Heart right ventricle (tissue), 16 donors: ENCODE data around the gene IFI44. TPM values are rescaled to one million over a fixed set of nuclear protein-coding genes. Genes with fewer than 3 reads are reported as not detected.

ENCODE experiments used
- ATAC-seq, 8 donors: fragments of 200-7000 bp; cut with Tn5 transposase; one replicate each; pipeline ENCODE4 v1.9.1; 2020; ENCODE audit warnings: mild to moderate bottlenecking in 8 of 8, moderate library complexity in 8 of 8, moderate number of reproducible peaks in 1 of 8
- DNase-seq, 2 donors: peaks; one replicate each; pipeline ENCODE4 v3.0.0-alpha.2; 2020
- H3K27ac ChIP-seq, 10 donors: fragments of 200-600 bp; sonication (generic) in 2 of 10; one replicate each; pipeline versions ENCODE4 v1.5.0 to v1.8.0; 2020 to 2022; ENCODE audit warnings: mild to moderate bottlenecking in 3 of 10
- H3K27me3 ChIP-seq, 7 donors: fragments of 200-600 bp; one replicate each; pipeline ENCODE4 v1.8.0; 2021 to 2022; ENCODE audit warnings: mild to moderate bottlenecking in 2 of 7
- H3K36me3 ChIP-seq, 9 donors: fragments of 200-600 bp; sonication (generic) in 1 of 9; one replicate each; pipeline versions ENCODE4 v1.5.0 to v1.8.0; 2020 to 2022; ENCODE audit warnings: mild to moderate bottlenecking in 2 of 9
- H3K4me1 ChIP-seq, 9 donors: fragments of 200-600 bp; sonication (generic) in 1 of 9; one replicate each; pipeline versions ENCODE4 v1.5.0 to v1.8.0; 2020 to 2022; ENCODE audit warnings: mild to moderate bottlenecking in 4 of 9
- H3K4me3 ChIP-seq, 10 donors: fragments of 200-600 bp; sonication (generic) in 2 of 10; one replicate each; pipeline versions ENCODE4 v1.5.0 to v1.8.0; 2020 to 2022; ENCODE audit warnings: mild to moderate bottlenecking in 7 of 10, moderate library complexity in 2 of 10
- H3K9me3 ChIP-seq, 11 donors: fragments of 200-600 bp in 10 of 11; sonication (generic) in 2 of 11; one replicate each; pipeline versions ENCODE4 v1.5.0 to v1.8.0; 2013 to 2022; ENCODE audit warnings: mild to moderate bottlenecking in 2 of 11, control low read depth in 1 of 11, moderate library complexity in 1 of 11
- CTCF ChIP-seq, 9 donors: fragments of 200-600 bp; sonication (generic) in 2 of 9; IDR thresholded peaks; one replicate each; pipeline versions ENCODE4 v1.5.0 to v1.8.0; 2021 to 2022; ENCODE audit warnings: antibody characterized with exemption in 9 of 9, mild to moderate bottlenecking in 5 of 9, moderate library complexity in 1 of 9
- WGBS, 2 donors: extraction: QIAGEN DNeasy Blood & Tissue Kit; methylation state at CpG; one replicate each; pipeline ENCODE4 v1.1.7; 2013; ENCODE audit warnings: inconsistent platforms in 1 of 2; 5-methylcytosine and 5-hydroxymethylcytosine counted together
- intact Hi-C, 10 donors: fragments of 100-400 bp; cut with DNase I; formaldehyde crosslinking; loops; one replicate each; pipeline versions ENCODE4 v1.11.1 to v1.14.2; 2022
- polyA plus RNA-seq, 2 donors: library from polyadenylated mRNA; stranded (reverse); fragments of 200-250 nt; gene quantifications; one replicate each; pipeline ENCODE4 v1.2.3, GENCODE V29; 2013
- total RNA-seq, 10 donors: library from RNA; stranded (reverse); fragmentation: NEBNext Ultra II Directional in 3 of 10; extraction: Animal tissue kit (Norgen Biotek cat#: 25700) in 3 of 10; gene quantifications; one replicate each; pipeline versions ENCODE4 v1.2.1 to v1.2.4, GENCODE V29; 2021 to 2023
- donor health status: Arrhythmogenic right ventricular cardiomyopathy.
- donor health status: ischemic (EF 13 %, LVEDD 7.1; RV severe dilation, severe dysfunction).
- donor health status: healthy with polysubstance abuse.
- donor health status: DM: no; HTN: yes; CAD: no.
- donor health status: DM: no; HTN: no; CAD: no.
- donor health status: ischemic (EF 25% LVEDD 6.9; RV normal size, moderate dysfunction).
- donor health status: ischemic (EF 25% LVEDD 5.7; RV mildly dilated, moderate dysfunction).
- donor health status: healthy.
- donor health status: DM: yes; HTN: yes; CAD: no.
- donor health status: Ischemic cardiomyopathy.
- donor health status: ischemic (EF 35%, LVEDD 5.7; RV mildly dilated, moderate dysfunction).
- donor health status: nonischemic (EF 11% LVEDD 7.7; RV severe dilation, severe dysfunction).
- donor health status: DM: yes; HTN: yes; CAD: no.
- donor health status: PGD.
- donor health status: ischemic (EF 29% LVEDD 5.4; RV normal size, mild dysfunction).
- donor health status: nonischemic (EF 23%, LVEDD 6.1; RV moderate dilation, normal function).

The IFI44 gene
- total and polyA plus RNA-seq, 12 donors: 6.4 to 71.5 (median 11.8) TPM

GRCh38 chr1:78622548-78622947, 27.1 kb upstream of the IFI44 start:
- H3K4me1 ChIP-seq: peaks cover 2 to 73% (median 41%) of the 10 kb centered on the region in 9 donors
- TF ChIP-seq CTCF (IDR thresholded peaks at IDR 0.05): no peak
- ATAC-seq: peak in 4 of 8 donors; percentile 20 to 42 (median 36)

GRCh38 chr1:78624035-78624434, 25.6 kb upstream of the IFI44 start:
- H3K4me3 ChIP-seq: peak overlapping the region in 4 of 10 donors; percentile 57 to 65 (median 58)
- 88 to 94% methylated on average over 7 of the region's 7 CpGs for WGBS, 2 donors

More at GRCh38 chr1:78622548-78622947, 27.1 kb upstream of the IFI44 start:
- intact Hi-C loops: loop anchor here in 1 of 10 donors (2.0 kb wide), 1 partner anchor 28 kb away; no protein-coding TSS in a partner anchor
- Histone ChIP-seq H3K9me3 (no peaks in the 10 kb centered on the region), H3K27me3 (no peaks in the 10 kb centered on the region), H3K4me3 (peak overlapping the region in 9 of 10 donors; percentile 5 to 65 (median 54)), H3K36me3 (no peaks in the 10 kb centered on the region), H3K27ac (peak overlapping the region in 9 of 10 donors; percentile 5 to 89 (median 49))
- 62 to 63% methylated on average over 4 of the region's 4 CpGs for WGBS, 2 donors
- no peak for DNase-seq

GRCh38 chr1:78627321-78627720, 22.3 kb upstream of the IFI44 start:
- intact Hi-C loops: no loop called here
- TF ChIP-seq CTCF (IDR thresholded peaks at IDR 0.05): no peak
- WGBS, 2 donors: 63 to 72% methylated on average over 1 of the region's 1 CpG
- ATAC-seq (no peak), DNase-seq (no peak)
- H3K27me3 ChIP-seq: no peaks in the 10 kb centered on the region
- no peaks in the 10 kb centered on the region for H3K9me3 ChIP-seq
- H3K36me3 ChIP-seq: peaks cover 0 to 42% (median 0%) of the 10 kb centered on the region in 9 donors
- no peak overlapping the region for H3K4me3 ChIP-seq
- H3K27ac ChIP-seq: no peak overlapping the region
- peaks cover 0 to 42% (median 25%) of the 10 kb centered on the region in 9 donors for H3K4me1 ChIP-seq

More at GRCh38 chr1:78624035-78624434, 25.6 kb upstream of the IFI44 start:
- H3K27ac ChIP-seq: peak overlapping the region in 5 of 10 donors; percentile 1 to 89 (median 84)
- no peaks in the 10 kb centered on the region for H3K27me3 ChIP-seq
- no peak for TF ChIP-seq CTCF (IDR thresholded peaks at IDR 0.05)
- no peak for ATAC-seq
- no peaks in the 10 kb centered on the region for H3K9me3 ChIP-seq
- intact Hi-C loops: no loop called here
- H3K36me3 ChIP-seq: peaks cover 0 to 14% (median 0%) of the 10 kb centered on the region in 9 donors
- peaks cover 0 to 62% (median 28%) of the 10 kb centered on the region in 9 donors for H3K4me1 ChIP-seq
- no peak for DNase-seq

- no peak for TF ChIP-seq CTCF (IDR thresholded peaks at IDR 0.05)
- intact Hi-C loops: no loop called here
- no peak overlapping the region for H3K4me3 ChIP-seq
- H3K27ac ChIP-seq: no peak overlapping the region
- peaks cover 0 to 21% (median 11%) of the 10 kb centered on the region in 9 donors for H3K4me1 ChIP-seq
- no peaks in the 10 kb centered on the region for H3K27me3 ChIP-seq
- H3K9me3 ChIP-seq: peaks cover 0 to 9% (median 0%) of the 10 kb centered on the region in 11 donors
- H3K36me3 ChIP-seq: peaks cover 0 to 46% (median 0%) of the 10 kb centered on the region in 9 donors
- ATAC-seq (no peak), DNase-seq (no peak)
- WGBS, 2 donors: 71 to 100% methylated on average over 2 of the region's 2 CpGs
Measured at GRCh38 chr1:78630600-78630999, 19.0 kb upstream of the IFI44 start.
